Activated naive CD4-positive, alpha-beta T cell treated with anti-CD3 and anti-CD28 coated beads, Interleukin-2, amount 50 U/mL, for 72 hours (primary cell): ENCODE data around the gene ZBTB7A. TPM values are rescaled to one million over a fixed set of nuclear protein-coding genes. Genes with fewer than 3 reads are reported as not detected.
"Not testable (repeated sequence)": the region's sequence is repeated elsewhere in the genome, so short reads cannot be mapped to it uniquely, and the experiment has no call there.

Source experiments
- ATAC-seq, 2 donors: fragments of 150-1000 bp; cut with Tn5 transposase; 2 replicates each; pipeline ENCODE4 v1.10.0; 2021; ENCODE audit warnings: mild to moderate bottlenecking in 2 of 2, moderate library complexity in 2 of 2
- DNase-seq, 2 donors: peaks; one replicate each; pipeline ENCODE4 v3.0.0; 2021 to 2022; ENCODE audit warnings: low spot score in 2 of 2
- H3K27ac Mint-ChIP-seq, 2 donors: one replicate each; pipeline ENCODE4 v1.8.0; 2022; ENCODE audit warnings: mild to moderate bottlenecking in 2 of 2, mixed read lengths in 2 of 2
- H3K36me3 Mint-ChIP-seq, 2 donors: one replicate each; pipeline ENCODE4 v1.8.0; 2022; ENCODE audit warnings: mixed read lengths in 2 of 2
- H3K9me3 Mint-ChIP-seq, 2 donors: one replicate each; pipeline ENCODE4 v1.8.0; 2022; ENCODE audit warnings: mixed read lengths in 2 of 2
- total RNA-seq, 2 donors: library from RNA; stranded (reverse); gene quantifications; one replicate each; pipeline ENCODE4 v1.2.3, GENCODE V29; 2022

Gene ZBTB7A
- total RNA-seq, 2 donors from 2014 or later: 23.4 to 26.0 TPM

DNA sequence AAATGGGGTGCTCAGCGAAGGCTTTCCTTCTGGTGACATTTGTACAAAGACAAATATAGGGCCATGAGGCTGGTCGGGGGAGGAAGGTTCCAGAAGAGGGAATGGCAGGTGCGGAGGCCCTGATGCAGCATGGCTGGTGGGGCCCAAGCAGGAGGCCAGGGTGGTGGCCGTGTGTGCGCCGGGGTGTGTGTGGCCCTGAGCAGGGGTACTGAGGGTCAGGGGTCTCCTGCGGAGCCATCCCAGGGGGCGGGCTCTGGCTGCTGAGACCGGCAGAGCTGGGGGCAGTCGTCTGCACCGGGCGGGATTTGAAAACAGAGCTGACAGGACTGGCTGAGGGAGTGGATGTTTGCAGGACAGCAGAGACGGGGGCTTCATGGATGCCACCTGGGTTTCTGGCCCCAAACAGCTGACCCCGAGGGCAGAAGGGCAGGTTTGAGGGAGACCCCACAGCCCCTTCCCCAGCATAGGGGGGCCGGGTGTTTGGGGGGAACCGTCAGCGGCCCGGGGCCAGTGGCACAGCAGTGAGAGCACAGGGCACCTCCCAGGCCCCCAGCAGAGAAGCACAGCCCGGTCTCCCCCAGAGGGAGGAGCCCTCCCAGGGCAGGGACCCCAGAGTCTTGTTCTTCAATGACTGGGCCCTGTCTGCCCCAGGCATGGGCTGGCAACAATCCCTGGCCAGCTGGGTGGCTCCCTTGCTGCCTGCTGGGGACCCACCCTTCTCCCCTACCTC, 47.8 kb downstream of the ZBTB7A start:
- ATAC-seq: no peak
- no peaks in the 10 kb centered on the region for H3K9me3 Mint-ChIP-seq

GRCh38 chr19:4018140-4018613, 48.5 kb downstream of the ZBTB7A start:
- Mint-ChIP-seq H3K36me3 (peaks cover 0 to 5% of the 10 kb centered on the region in 2 donors), H3K27ac (peak overlapping the region; percentile 39 to 86), H3K9me3 (no peaks in the 10 kb centered on the region)
- ATAC-seq (no peak), DNase-seq (no peak)

More for the DNA sequence above, 47.8 kb downstream of the ZBTB7A start:
- DNase-seq: no peak
- H3K27ac Mint-ChIP-seq: peak overlapping the region; percentile 39 to 86
- peaks cover 0 to 5% of the 10 kb centered on the region in 2 donors for H3K36me3 Mint-ChIP-seq

GRCh38 chr19:4016903-4017638, 49.6 kb downstream of the ZBTB7A start:
- Mint-ChIP-seq H3K27ac (no peak overlapping the region), H3K36me3 (peaks cover 0 to 3% of the 10 kb centered on the region in 2 donors), H3K9me3 (no peaks in the 10 kb centered on the region)
- ATAC-seq (no peak), DNase-seq (no peak)

- Mint-ChIP-seq H3K27ac (no peak overlapping the region), H3K36me3 (no peaks in the 10 kb centered on the region), H3K9me3 (no peaks in the 10 kb centered on the region)
- ATAC-seq (no peak), DNase-seq (no peak)
Measured at GRCh38 chr19:4016486-4016885, 50.2 kb downstream of the ZBTB7A start.

- DNase-seq (no peak), ATAC-seq (no peak)
- H3K9me3 Mint-ChIP-seq: no peaks in the 10 kb centered on the region
- no peak overlapping the region for H3K27ac Mint-ChIP-seq
- H3K36me3 Mint-ChIP-seq: no peaks in the 10 kb centered on the region
Measured at GRCh38 chr19:4015705-4016402, 50.8 kb downstream of the ZBTB7A start.

- H3K36me3 Mint-ChIP-seq: no peaks in the 10 kb centered on the region
- DNase-seq: peak in 1 of 2 donors; percentile 53
- H3K9me3 Mint-ChIP-seq: no peaks in the 10 kb centered on the region
- ATAC-seq: peak; percentile 15 to 59
- no peak overlapping the region for H3K27ac Mint-ChIP-seq
Measured at GRCh38 chr19:4014541-4015491, 51.9 kb downstream of the ZBTB7A start.

DNA sequence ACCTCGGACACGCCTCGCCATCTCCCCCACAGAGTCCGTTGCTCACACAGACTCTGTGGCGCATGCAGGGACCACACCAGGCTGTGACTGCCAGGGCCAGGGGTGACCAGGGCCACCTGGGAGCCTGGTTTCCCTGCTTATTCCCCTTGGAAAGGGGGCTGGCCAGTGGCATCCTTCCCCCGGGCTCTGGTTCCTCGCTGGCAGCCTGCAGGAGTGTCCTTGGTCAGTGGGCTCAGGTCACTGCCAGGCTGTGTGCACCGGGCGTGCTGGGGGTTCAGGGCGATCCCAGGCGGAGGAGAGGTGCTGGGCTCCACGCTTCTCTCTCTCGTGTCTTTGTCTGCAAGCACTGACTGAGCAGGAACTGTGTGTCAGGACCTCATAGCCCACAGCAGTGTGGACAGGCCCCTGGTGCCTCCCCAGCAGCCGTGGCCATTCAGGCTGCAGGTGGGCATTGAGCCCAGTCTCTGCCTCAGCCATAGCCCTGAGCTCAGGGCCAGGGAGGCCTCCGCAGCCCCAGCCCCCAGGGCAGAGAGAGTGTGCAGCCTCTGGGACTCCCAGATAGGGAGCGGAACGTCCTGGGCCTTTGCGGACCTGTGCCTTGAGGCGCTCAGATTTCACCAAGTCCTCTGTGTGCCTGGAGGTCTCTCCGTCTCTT, 52.7 kb downstream of the ZBTB7A start:
- DNase-seq (no peak), ATAC-seq (no peak)
- Mint-ChIP-seq H3K36me3 (no peaks in the 10 kb centered on the region), H3K27ac (no peak overlapping the region), H3K9me3 (no peaks in the 10 kb centered on the region)

- DNase-seq (no peak), ATAC-seq (no peak)
- Mint-ChIP-seq H3K9me3 (no peaks in the 10 kb centered on the region), H3K27ac (no peak overlapping the region), H3K36me3 (peaks cover 7 to 8% of the 10 kb centered on the region in 2 donors)
Measured at GRCh38 chr19:4012975-4013634, 53.6 kb downstream of the ZBTB7A start.

GRCh38 chr19:4012092-4012974, 54.4 kb downstream of the ZBTB7A start:
- no peak for DNase-seq
- peak overlapping the region in 1 of 2 donors; percentile 30 for H3K27ac Mint-ChIP-seq
- no peaks in the 10 kb centered on the region for H3K9me3 Mint-ChIP-seq
- no peak for ATAC-seq
- H3K36me3 Mint-ChIP-seq: peaks cover 7 to 8% of the 10 kb centered on the region in 2 donors

- H3K9me3 Mint-ChIP-seq, ATAC-seq, H3K36me3 Mint-ChIP-seq, DNase-seq: not testable (repeated sequence)
- H3K27ac Mint-ChIP-seq: peak overlapping the region in 1 of 2 donors; percentile 83
Measured at GRCh38 chr19:4011430-4011829, 55.3 kb downstream of the ZBTB7A start.

- no peaks in the 10 kb centered on the region for H3K9me3 Mint-ChIP-seq
- H3K36me3 Mint-ChIP-seq: peaks cover 7 to 8% of the 10 kb centered on the region in 2 donors
- ATAC-seq: no peak
- H3K27ac Mint-ChIP-seq: no peak overlapping the region
- no peak for DNase-seq
Measured at GRCh38 chr19:4010808-4011110, 55.9 kb downstream of the ZBTB7A start.

DNA sequence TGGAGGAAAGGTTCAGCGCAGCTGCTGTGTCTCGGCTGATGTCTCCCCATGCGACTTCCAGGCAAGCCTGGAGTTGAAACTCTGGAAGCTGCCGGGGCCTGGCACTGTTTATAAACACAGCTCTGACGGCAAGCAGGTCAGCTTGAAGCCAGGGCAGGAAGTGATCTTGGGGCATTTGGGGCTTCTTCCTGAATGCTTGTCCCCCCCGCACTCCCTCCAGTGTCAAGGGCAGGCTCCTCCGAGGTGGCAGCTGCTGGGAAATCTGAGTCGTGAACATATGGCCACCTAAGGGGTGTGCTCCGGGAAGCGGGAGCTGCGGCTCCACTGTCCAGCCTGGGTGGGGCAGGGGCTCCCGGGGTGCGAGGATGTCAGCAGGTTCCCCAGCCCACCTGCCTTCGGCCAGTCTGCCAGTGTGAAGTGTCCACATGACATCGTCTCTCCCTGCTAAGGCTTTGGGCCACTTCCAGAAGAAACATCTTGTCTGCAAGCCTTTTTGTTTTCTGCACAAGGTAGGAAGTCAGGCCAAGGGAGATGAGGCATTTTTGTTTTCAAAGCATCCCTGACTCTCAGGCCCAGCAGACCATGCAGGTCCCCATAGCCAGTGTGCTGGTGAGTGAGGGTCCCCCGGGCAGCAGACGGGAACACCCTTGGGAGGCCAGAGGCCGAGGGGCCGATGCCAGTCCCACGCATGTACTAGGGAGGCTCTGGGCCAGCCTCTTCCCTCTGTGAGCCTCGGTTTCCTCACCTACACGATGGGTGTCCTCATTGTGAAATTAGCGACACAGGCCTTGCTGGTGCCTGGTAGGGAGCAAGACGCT, 56.5 kb downstream of the ZBTB7A start:
- no peak for DNase-seq
- Mint-ChIP-seq H3K27ac (no peak overlapping the region), H3K36me3 (peaks cover 7 to 8% of the 10 kb centered on the region in 2 donors), H3K9me3 (no peaks in the 10 kb centered on the region)
- no peak for ATAC-seq

DNA sequence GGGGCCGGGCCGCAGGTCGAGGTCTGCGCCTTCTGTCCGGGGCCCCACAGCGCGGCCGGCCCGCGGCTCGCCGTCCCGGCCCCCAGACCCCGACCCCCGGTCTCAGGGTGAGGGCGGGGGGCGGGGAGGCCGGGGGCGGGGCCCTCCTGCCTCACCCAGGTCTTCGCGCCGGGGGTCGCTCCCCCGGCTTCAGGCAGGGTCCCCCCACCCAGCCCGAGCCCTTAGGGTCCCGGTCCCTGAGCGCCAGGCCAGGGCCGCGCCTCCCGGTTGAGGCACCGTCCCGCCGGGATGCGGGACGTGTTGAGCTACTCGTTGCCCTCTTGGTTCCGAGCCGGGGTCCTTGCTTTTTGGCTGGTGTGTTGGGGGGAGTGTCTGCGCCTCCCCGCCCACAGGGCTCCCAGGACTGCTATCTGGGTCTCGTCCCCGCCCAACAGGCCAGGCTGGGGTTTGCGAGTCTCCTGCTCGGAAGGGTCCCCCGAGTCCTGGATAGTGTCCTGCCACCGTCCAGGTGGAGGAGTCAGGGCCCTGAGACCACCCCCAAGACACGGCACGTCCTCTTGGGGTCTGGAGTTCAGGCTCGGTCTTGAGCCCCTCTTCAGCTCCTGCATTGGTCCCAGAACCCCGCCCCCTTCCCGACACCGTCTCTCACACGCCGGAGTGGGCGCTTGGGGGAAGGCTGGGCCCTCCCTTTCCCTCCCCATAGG, 58.7 kb downstream of the ZBTB7A start:
- ATAC-seq (peak in 1 of 2 donors; percentile 13), DNase-seq (peak in 1 of 2 donors; percentile 31)
- Mint-ChIP-seq H3K27ac (peak overlapping the region; percentile 90 to 96), H3K36me3 (peaks cover 7 to 8% of the 10 kb centered on the region in 2 donors), H3K9me3 (no peaks in the 10 kb centered on the region)
